GM12878 (cell line): ENCODE measurements around the gene UTP3. TPM values are rescaled to one million over a fixed set of nuclear protein-coding genes. Genes with fewer than 3 reads are reported as not detected.

Experiments
- ATAC-seq: fragments of 200-7000 bp; cut with Tn5 transposase; 3 replicates; pipeline ENCODE4 v1.9.1; 2020; ENCODE audit warnings: mild to moderate bottlenecking, moderate library complexity
- BruUV-seq: library from RNA; stranded (reverse); fragments of 400-500 nt; replicated peaks from 2 replicates; lab custom pipeline; 2021; lab: Mats Ljungman, UMichigan
- CTCF ChIA-PET: fragments of 300-600 bp; sonication (Branson Sonifier 250); formaldehyde crosslinking; extraction: SDS; loops from one replicate; lab custom pipeline; 2021; ENCODE audit warnings: inconsistent platforms; lab: Yijun Ruan, JAX
- POLR2A ChIA-PET: fragments of 350-600 bp; formaldehyde crosslinking; extraction: SDS; loops from one replicate; lab custom pipeline; 2021; ENCODE audit warnings: inconsistent platforms; lab: Charles Lee
- RAD21 ChIA-PET: fragments of 300-600 bp; sonication (Branson Sonifier 250); formaldehyde crosslinking; loops from one replicate; lab custom pipeline; 2023; ENCODE audit warnings: antibody characterized with exemption; ENCODE audit not compliant: unreplicated experiment; lab: Charles Lee
- SMC1A ChIA-PET: fragments of 300-600 bp; sonication (Branson Sonifier 250); formaldehyde crosslinking; loops from one replicate; lab custom pipeline; 2023; ENCODE audit not compliant: unreplicated experiment, uncharacterized antibody; lab: Charles Lee
- DNase-seq: peaks from one replicate; pipeline ENCODE4 v3.0.0-alpha.2; 2011; ENCODE audit warnings: low read depth, low spot score
- FAIRE-seq: peaks from 3 replicates; lab custom pipeline; 2011; peaks lifted over from hg19 to GRCh38; lab: Jason Lieb, UNC
- H2AFZ ChIP-seq: 2 replicates; pipeline ENCODE4 v1.6.0; 2011; ENCODE audit warnings: low read depth, low read length, control low read depth; ENCODE audit not compliant: control insufficient read depth
- H3K27ac ChIP-seq: 2 replicates; pipeline ENCODE4 v1.5.1; 2011; ENCODE audit warnings: control low read depth; ENCODE audit not compliant: control insufficient read depth, insufficient read depth
- H3K27me3 ChIP-seq, 2 experiments: replicated peaks in 1 of 2; 2 replicates each; pipeline versions ENCODE4 v1.6.0 to v1.6.1; 2011; ENCODE audit warnings: low read length in 1 of 2; ENCODE audit not compliant: control insufficient read depth in 2 of 2, insufficient read depth in 2 of 2
- H3K36me3 ChIP-seq, 2 experiments: 2 replicates each; pipeline ENCODE4 v1.5.1; 2011; ENCODE audit warnings: low read length in 1 of 2; ENCODE audit not compliant: control insufficient read depth in 2 of 2, insufficient read depth in 2 of 2
- H3K4me1 ChIP-seq: 2 replicates; pipeline ENCODE4 v1.6.1; 2011; ENCODE audit warnings: mild to moderate bottlenecking, low read length, moderate library complexity, mixed read lengths; ENCODE audit not compliant: control insufficient read depth, insufficient read depth
- H3K4me2 ChIP-seq: 2 replicates; pipeline ENCODE4 v1.6.0; 2011; ENCODE audit warnings: control low read depth; ENCODE audit not compliant: control insufficient read depth, insufficient read depth
- H3K4me3 ChIP-seq: fragments of 200-600 bp; sonication (generic); 2 replicates; pipeline ENCODE4 v1.5.1; 2016
- H3K79me2 ChIP-seq: 2 replicates; pipeline ENCODE4 v1.6.0; 2011; ENCODE audit warnings: low read length; ENCODE audit not compliant: control insufficient read depth, insufficient read depth
- H3K9ac ChIP-seq: 2 replicates; pipeline ENCODE4 v1.8.0; 2011; ENCODE audit warnings: low read length, control low read depth, mixed read lengths; ENCODE audit not compliant: control insufficient read depth, insufficient read depth
- H3K9me3 ChIP-seq: replicated peaks from 3 replicates; pipeline ENCODE4 v1.5.1; 2011; ENCODE audit warnings: mild to moderate bottlenecking, low read length; ENCODE audit not compliant: control insufficient read depth, insufficient read depth
- H4K20me1 ChIP-seq: 2 replicates; pipeline ENCODE4 v1.6.0; 2011; ENCODE audit not compliant: control insufficient read depth, insufficient read depth
- KLF5 ChIP-seq: fragments of 450-650 bp; IDR thresholded peaks from 2 replicates; pipeline ENCODE4 v1.6.1; 2014; ENCODE audit warnings: mild to moderate bottlenecking; ENCODE audit not compliant: partially characterized antibody
- MEF2A ChIP-seq: IDR thresholded peaks from 2 replicates; pipeline ENCODE4 v1.6.1; 2011; ENCODE audit warnings: low read depth, mild to moderate bottlenecking, low read length, moderate library complexity; ENCODE audit not compliant: insufficient read depth
- POLR2AphosphoS5 ChIP-seq: IDR thresholded peaks from 2 replicates; pipeline ENCODE4 v1.6.1; 2011; ENCODE audit warnings: mild to moderate bottlenecking, low read length, inconsistent platforms
- RUNX3 ChIP-seq: IDR thresholded peaks from 2 replicates; pipeline ENCODE4 v1.6.1; 2012; ENCODE audit warnings: low read length, inconsistent platforms
- SMAD1 ChIP-seq: fragments of 450-650 bp; IDR thresholded peaks from 2 replicates; pipeline ENCODE4 v1.6.1; 2018; ENCODE audit warnings: mild to moderate bottlenecking, low read depth; ENCODE audit not compliant: partially characterized antibody
- SREBF1 ChIP-seq: IDR thresholded peaks from 2 replicates; pipeline ENCODE4 v1.6.1; 2012; ENCODE audit warnings: mild to moderate bottlenecking, low read length
- ZBTB33 ChIP-seq: fragments of 450-650 bp; IDR thresholded peaks from 2 replicates; pipeline ENCODE4 v1.6.1; 2017; ENCODE audit warnings: mild to moderate bottlenecking
- WGBS: methylation state at CpG from one replicate; pipeline ENCODE4 v1.1.6; 2016; ENCODE audit warnings: low lambda C conversion rate; ENCODE audit not compliant: insufficient replicate concordance, insufficient coverage; ENCODE audit errors: missing lambda C conversion rate; 5-methylcytosine and 5-hydroxymethylcytosine counted together
- in situ Hi-C: fragments of 300-500 bp; cut with MboI; formaldehyde crosslinking; loops from 9 replicates; pipeline ENCODE4 v1.14.3; 2018; ENCODE audit warnings: mixed read lengths
- intact Hi-C: fragments of 100-400 bp; cut with micrococcal nuclease; formaldehyde crosslinking; loops from one replicate; pipeline ENCODE4 v1.14.2; 2022; ENCODE audit not compliant: unreplicated experiment
- polyA plus RNA-seq, 11 experiments: library from polyadenylated mRNA; depleted of rRNA in 4 of 11; unstranded in 6 of 11; stranded (reverse) in 5 of 11; fragments of >200 nt; fragmentation: Nextera tagmentation in 4 of 11; fragmentation: Illumina TruSeq in 1 of 11; extraction: Ambion mirVana in 4 of 11; extraction: Trizol in 1 of 11; gene quantifications; 1 replicate in 1 of 11; 2 replicates in 10 of 11; pipeline versions ENCODE4 v1.2.1 to v1.2.3, GENCODE V29; 2011 to 2016; ENCODE audit warnings: inconsistent platforms in 2 of 11, missing spikeins in 2 of 11, low read depth in 1 of 11
- total RNA-seq, 4 experiments: library from RNA; depleted of rRNA in 3 of 4; stranded (reverse); fragments of >200 nt in 3 of 4; fragmentation: Illumina TruSeq in 1 of 4; extraction: Trizol in 1 of 4; gene quantifications; 2 replicates each; pipeline versions ENCODE4 v1.2.1 to v1.2.3, GENCODE V29; 2013 to 2021
- TF ChIP-seq, protein P1 (sequence below): fragments of 150-350 bp; IDR thresholded peaks from 2 replicates; pipeline ENCODE4 v1.6.1; 2016; ENCODE audit warnings: low read depth, low read length
- TF ChIP-seq, protein P2 (sequence below): fragments of 450-650 bp; IDR thresholded peaks from 2 replicates; pipeline ENCODE4 v1.6.1; 2016; ENCODE audit warnings: mild to moderate bottlenecking

Gene UTP3
- total and polyA plus RNA-seq, 10 of the 15 experiments (the other 5 are each of a cell fraction or from before 2014, with no cell fraction given), result 15.8 to 60.7 (median 22.5) TPM

- peaks cover 41% of the 10 kb centered on the region for H3K79me2 ChIP-seq
- in situ Hi-C loops (loop anchor here (25.0 kb wide), 1 partner anchor 1625 kb away; no protein-coding TSS in a partner anchor), intact Hi-C loops (loop anchor here (10.0 kb wide), 1 partner anchor 307 kb away; the partner anchor contains the start of gene DCK)
- RAD21 ChIA-PET, result interaction anchor here (0.8 to 5.1 kb wide), 7 partner anchors 10 to 323 kb away, joined by 3 to 24 read pairs (median 5); no protein-coding TSS in a partner anchor
- no peaks in the 10 kb centered on the region for H3K9me3 ChIP-seq
- TF ChIP-seq KLF5 (no peak), POLR2AphosphoS5 (no peak), MEF2A (0 out of 2 replicates have a peak, but pooled peaks have one; percentile 16), SMAD1 (no peak), ZBTB33 (peak; percentile 95), SREBF1 (no peak), RUNX3 (peak; percentile 11; the same call in 1 of the 2 replicates)
- TF ChIP-seq, protein P1, sequence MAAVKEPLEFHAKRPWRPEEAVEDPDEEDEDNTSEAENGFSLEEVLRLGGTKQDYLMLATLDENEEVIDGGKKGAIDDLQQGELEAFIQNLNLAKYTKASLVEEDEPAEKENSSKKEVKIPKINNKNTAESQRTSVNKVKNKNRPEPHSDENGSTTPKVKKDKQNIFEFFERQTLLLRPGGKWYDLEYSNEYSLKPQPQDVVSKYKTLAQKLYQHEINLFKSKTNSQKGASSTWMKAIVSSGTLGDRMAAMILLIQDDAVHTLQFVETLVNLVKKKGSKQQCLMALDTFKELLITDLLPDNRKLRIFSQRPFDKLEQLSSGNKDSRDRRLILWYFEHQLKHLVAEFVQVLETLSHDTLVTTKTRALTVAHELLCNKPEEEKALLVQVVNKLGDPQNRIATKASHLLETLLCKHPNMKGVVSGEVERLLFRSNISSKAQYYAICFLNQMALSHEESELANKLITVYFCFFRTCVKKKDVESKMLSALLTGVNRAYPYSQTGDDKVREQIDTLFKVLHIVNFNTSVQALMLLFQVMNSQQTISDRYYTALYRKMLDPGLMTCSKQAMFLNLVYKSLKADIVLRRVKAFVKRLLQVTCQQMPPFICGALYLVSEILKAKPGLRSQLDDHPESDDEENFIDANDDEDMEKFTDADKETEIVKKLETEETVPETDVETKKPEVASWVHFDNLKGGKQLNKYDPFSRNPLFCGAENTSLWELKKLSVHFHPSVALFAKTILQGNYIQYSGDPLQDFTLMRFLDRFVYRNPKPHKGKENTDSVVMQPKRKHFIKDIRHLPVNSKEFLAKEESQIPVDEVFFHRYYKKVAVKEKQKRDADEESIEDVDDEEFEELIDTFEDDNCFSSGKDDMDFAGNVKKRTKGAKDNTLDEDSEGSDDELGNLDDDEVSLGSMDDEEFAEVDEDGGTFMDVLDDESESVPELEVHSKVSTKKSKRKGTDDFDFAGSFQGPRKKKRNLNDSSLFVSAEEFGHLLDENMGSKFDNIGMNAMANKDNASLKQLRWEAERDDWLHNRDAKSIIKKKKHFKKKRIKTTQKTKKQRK, result no peak
- TF ChIP-seq, protein P2, sequence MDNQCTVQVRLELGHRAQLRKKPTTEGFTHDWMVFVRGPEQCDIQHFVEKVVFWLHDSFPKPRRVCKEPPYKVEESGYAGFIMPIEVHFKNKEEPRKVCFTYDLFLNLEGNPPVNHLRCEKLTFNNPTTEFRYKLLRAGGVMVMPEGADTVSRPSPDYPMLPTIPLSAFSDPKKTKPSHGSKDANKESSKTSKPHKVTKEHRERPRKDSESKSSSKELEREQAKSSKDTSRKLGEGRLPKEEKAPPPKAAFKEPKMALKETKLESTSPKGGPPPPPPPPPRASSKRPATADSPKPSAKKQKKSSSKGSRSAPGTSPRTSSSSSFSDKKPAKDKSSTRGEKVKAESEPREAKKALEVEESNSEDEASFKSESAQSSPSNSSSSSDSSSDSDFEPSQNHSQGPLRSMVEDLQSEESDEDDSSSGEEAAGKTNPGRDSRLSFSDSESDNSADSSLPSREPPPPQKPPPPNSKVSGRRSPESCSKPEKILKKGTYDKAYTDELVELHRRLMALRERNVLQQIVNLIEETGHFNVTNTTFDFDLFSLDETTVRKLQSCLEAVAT, result peak; percentile 89
- H3K36me3 ChIP-seq, result peaks cover 0 to 9% of the 10 kb centered on the region in 2 experiments; a peak in 2 of 4 replicates
- SMC1A ChIA-PET, result interaction anchor here (1.0 to 7.7 kb wide), 9 partner anchors 11 to 68 kb away, joined by 3 to 84 read pairs (median 4); no protein-coding TSS in a partner anchor
- H4K20me1 ChIP-seq, result no peaks in the 10 kb centered on the region
- H3K4me3 ChIP-seq, result peak overlapping the region; percentile 90
- no TSS peak for BruUV-seq
- DNase-seq, result no peak
- CTCF ChIA-PET, result interaction anchor here (0.7 to 7.9 kb wide), 12 partner anchors 9 to 322 kb away, joined by 3 to 68 read pairs (median 4); no protein-coding TSS in a partner anchor
- peak overlapping the region; percentile 84 for H3K4me2 ChIP-seq
- peak overlapping the region; percentile 89 for H2AFZ ChIP-seq
- peak overlapping the region; percentile 94 for H3K27ac ChIP-seq
- H3K4me1 ChIP-seq, result peaks cover 3% of the 10 kb centered on the region; the same call in 1 of the 2 replicates
- peak; percentile 10 for ATAC-seq
- peak overlapping the region; percentile 92 for H3K9ac ChIP-seq
- H3K27me3 ChIP-seq, result no peaks in the 10 kb centered on the region
- FAIRE-seq, result no peak
- WGBS, result 34% methylated on average over 13 of the region's 13 CpGs
- POLR2A ChIA-PET, result interaction anchor here (0.6 to 4.9 kb wide), 4 partner anchors 10 to 48 kb away, joined by 3 to 52 read pairs (median 4); no protein-coding TSS in a partner anchor
Measured at GRCh38 chr4:70687392-70687791, 940 bp upstream of the UTP3 start.
